ENCODE measurements around the gene ADARB1.

The ADARB1 gene

DNA sequence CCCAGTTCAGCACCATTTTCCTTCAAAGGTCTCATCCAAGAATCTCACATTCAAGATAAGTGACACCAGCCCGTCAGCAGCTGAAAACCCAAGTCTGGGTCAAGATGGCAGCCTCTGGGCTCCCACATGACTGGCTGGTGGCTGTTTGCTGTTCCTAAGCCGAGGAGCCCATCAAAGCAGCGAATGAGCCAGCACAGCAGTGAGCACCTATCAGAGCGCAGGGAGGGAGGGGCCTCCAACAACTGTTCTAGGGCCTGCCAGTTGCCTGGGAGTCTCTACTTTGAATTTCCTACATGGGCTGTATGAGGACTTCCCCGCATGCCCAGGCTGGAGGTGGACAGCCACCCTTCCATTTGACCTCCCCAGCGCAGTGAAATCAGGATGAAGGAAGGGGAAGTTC, 102.7 kb downstream of the ADARB1 start:
- DNase-seq: no peak

DNA sequence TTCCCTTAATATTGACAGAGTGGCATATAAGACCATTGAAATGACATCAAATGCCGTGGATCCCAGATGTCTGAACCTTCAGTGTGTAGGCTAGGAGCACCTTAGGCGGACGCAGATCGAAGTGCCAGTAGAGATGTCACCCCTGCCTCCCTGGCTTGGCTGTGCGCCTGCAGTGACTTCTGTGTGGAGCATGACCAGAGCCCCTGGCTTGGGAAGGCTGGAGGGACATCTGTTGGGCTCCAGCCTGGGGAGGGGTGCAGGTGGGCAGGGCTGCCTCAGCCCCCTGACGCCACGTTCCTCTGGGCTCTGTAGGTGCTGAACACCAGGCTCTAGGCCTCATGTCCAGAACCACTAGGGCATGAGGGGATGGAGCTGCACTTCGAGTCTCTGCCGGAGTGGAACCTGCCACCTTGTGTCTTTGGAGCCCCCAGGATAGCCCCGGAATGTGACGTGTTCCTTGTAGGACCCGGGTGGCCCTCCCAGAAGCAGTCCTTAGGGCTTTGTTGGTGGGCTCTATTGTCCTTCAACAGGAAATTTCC, 103.8 kb downstream of the ADARB1 start:
- DNase-seq: no peak

DNA sequence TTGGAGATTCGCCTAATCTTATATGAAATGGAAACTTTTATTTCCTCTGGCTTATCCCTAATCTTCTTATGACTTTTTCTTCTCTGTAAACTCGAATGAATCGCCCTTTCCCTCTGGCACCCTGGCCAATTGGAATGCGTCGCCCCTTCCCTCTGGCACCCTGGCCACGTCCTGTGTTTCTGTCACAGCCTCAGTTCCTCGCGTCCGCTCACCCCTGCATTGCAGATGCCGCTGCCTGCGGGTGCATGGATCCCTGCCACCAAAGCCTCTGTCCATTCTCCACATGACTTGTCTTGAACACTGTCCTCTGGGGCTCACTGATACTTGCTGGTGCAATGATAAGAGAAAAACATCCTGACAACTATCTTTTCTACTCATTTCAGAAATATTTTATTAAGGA, 104.6 kb downstream of the ADARB1 start:
- DNase-seq: no peak

DNA sequence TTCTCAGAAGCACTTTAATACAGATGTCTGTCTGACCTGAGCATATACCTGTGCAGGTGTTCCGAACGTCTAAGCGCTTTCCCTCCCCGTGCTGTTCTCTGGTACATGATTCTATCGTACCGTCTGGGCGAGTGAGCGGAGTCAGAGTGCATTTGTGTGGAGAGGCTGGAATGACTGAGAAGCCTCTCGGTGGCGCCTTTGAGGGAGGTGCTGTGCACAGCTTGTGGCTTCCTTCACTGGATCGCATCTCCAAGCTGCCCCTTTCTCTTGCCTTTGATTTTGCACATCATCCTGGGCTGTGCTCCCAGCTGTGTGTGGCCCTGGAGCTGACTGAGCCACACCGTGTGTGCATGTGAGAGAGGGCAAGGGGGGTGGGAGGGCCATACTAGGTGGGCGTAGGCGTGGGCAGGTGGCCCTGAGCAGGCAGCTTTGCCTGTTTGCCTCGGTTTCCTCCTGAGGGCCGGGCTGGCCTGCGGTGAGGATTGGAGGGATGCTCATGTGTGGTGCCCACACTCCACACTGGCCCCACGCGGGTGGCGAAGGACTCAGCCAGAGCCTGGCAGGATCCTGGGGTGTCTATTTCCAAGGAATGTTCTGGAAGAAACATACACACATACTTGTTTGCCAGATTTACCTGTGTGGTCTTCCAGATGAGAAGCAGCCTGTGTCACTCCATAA, 105.3 kb downstream of the ADARB1 start:
- DNase-seq: no peak

DNA sequence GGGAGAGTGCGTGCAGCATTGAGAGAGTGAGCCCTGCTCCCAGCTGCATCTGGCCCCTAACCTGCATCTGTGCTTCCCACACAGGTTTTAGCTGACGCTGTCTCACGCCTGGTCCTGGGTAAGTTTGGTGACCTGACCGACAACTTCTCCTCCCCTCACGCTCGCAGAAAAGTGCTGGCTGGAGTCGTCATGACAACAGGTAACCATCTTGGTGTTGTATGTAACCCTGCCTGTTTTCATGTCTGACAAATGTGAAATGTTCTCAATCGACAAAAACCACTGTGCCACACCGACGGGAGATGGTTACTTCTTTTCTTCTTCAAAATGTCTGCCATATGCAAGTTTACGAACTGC, 105.8 kb downstream of the ADARB1 start:
- DNase-seq: no peak

DNA sequence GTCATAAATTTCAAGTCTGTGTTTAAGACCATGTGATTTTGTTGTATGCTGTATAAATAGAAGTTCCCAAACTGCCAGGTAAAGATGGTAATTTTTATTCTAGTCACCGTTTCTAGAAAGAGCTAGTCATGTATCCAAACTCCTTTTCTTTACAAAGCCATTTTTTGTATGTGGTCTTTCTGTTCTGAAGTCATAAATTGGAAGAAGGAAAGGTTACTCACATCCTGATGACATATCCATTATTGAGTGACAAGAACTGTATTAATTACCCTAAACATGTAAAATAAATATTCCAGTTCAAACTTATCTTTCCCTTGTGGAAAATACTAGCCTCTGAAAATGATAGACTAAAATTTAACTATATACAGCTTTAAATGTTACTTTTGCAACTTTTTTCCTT, 108.6 kb downstream of the ADARB1 start:
- DNase-seq: no peak

DNA sequence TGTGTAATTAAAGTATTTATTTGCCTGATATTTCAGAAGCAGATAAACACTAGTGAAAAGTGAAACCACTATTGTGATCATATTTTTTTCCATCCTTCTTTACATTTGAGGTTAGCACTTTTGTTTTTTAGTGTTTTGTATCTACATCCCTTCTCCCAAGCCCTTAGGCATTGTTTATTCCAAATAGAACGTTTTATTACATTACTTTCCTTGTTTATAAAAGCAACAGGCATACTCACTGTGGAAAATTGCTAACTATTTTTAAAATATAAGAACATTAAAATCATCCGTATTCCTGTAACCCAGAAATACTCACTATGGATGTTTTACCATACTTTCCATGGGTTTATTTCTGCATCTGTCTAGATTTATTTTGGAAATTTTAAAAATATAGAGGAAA, 109.5 kb downstream of the ADARB1 start:
- no peak for DNase-seq

DNA sequence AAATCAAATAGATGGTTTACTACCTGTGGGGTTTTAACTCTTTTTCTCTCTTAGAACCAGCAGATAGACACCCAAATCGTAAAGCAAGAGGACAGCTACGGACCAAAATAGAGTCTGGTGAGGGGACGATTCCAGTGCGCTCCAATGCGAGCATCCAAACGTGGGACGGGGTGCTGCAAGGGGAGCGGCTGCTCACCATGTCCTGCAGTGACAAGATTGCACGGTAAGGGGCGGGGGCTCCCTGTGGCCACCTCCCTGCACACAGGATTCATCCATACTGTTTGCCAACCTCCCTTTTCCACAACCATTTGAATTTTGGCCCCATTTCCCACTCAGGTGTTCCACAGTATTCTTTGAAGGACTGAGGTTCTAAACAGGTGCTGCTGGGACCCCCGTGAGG, 110.5 kb downstream of the ADARB1 start:
- DNase-seq: no peak

DNA sequence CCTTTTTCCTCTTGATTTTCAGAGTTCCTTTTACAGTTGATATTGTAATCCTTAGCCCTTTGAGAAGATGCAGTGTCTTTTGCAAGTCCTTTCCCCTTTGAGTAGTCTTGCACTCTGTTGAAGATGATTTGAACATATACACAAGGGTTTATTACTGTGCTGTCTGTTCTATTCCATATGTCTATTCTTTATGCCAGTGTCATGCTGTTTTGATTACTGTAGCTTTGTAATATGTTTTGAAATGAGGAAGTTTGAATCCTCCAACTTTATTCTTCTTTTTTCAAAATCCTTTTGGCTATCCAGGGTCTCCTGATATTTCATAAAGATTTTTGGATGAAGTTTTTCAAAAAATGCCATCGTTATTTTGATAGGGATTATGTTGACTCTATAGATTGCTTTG, 112.3 kb downstream of the ADARB1 start:
- no peak for DNase-seq

DNA sequence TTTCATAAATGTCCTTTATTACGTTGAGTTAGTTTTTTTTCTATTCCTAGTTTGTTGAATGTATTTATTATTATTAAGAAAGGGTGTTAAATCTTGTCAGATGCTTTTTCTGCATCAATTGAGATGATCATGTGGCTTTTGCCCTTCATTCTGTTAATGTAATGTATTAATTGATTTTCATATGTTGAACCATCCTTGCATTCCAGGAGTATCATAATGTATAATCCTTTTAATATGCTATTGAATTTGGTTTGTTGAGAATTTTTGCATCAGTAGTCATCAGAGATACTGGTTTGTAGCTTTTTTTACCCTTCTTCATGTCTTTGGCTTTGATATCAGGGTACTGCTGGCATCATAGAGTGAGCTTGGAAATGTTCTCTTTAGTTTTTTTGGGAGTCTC, 113.3 kb downstream of the ADARB1 start:
- no peak for DNase-seq

DNA sequence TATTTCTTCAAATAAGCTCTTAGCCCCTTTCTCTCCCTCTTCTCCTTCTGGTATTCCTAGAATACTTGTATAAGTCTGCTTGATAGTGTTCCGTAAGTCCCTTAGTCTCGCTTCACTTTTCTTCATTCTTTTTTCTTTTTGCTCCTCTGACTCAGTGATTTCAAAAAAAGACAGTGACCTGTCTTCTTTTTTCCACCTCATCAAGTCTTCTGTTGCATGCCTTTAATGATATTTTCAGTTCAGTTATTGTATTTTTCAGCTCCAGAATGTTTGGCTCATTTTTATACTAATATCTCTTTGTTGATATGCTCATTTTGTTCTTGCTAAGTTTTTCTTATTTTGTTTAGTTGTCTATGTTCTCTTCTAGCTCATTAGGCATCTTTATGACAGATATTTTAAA, 115.6 kb downstream of the ADARB1 start:
- no peak for DNase-seq

DNA sequence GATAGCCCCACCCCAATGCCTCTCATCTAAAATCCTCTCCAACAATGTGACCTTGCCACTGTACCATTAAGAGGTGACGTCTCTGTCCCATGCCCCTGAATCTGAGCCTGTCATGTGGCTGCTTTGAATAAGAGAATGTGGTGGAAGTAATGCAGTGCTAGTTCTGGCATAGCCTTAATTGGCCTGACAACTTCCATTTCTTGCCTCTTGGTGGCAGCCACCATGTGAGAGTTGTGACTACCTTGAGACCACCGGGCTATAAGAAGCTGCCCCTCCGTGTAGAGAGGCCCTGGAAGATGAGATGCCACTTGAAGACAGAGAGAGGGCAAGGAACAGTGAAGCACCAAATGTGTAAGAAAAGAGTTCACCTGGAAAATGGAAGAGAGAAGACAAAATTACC, 118.0 kb downstream of the ADARB1 start:
- DNase-seq: no peak

DNA sequence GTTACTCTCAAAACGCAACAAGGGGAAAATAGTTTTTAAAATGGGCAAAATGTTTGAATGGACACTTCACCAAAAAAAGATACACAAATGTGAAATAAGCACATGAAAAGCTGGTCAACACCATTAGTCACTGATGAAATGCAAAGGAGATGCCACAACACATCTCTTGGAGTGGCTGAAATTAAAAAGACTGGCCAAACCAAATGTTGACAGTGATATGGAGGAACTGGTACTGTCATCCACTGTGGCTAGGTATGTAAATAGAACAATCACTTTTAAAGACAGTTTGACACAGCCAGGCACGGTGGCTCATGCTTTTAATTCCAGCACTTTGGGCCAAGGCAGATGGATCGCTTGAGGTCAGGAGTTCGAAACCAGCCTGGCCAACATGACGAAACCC, 122.2 kb downstream of the ADARB1 start:
- no peak for DNase-seq

DNA sequence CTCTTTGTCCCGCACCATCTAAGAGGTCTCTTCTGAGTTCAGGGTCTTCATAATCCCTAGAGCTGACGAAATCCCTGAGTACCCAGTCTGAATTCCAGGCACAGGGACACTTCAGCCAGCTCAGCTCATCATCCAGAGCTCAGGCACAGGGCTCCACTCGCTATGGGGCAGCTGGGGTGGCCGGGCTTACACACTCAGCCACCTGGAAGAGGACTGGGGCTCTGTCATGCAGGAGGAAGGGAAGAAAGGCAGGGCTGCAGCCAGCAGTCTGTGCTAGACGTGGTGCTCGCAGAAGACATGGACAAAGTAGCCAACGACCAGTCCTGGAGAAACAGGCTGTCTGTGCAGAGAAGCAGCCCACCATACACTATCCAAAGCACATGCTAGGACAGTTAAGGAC, 124.8 kb downstream of the ADARB1 start:
- DNase-seq: no peak

DNA sequence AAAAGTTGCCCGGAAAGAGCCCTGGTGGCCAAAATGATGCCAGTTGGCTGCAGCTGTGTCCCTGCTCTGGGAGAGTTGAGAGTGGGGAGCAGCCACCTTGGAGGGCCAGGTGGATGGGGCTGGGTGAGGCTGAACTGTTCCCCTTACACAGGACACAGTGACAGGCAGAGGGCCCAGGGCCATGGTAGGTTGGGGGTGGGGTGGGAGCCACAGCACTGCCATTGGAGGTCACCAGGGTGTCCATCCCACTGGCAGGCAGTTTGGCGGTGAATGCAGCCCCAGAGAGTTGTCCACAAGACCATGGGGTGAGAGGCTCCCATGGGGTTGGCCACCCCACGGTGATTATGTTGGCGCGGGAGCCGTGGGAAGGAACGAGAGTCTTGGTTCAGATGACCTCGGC, 125.7 kb downstream of the ADARB1 start:
- DNase-seq: no peak

DNA sequence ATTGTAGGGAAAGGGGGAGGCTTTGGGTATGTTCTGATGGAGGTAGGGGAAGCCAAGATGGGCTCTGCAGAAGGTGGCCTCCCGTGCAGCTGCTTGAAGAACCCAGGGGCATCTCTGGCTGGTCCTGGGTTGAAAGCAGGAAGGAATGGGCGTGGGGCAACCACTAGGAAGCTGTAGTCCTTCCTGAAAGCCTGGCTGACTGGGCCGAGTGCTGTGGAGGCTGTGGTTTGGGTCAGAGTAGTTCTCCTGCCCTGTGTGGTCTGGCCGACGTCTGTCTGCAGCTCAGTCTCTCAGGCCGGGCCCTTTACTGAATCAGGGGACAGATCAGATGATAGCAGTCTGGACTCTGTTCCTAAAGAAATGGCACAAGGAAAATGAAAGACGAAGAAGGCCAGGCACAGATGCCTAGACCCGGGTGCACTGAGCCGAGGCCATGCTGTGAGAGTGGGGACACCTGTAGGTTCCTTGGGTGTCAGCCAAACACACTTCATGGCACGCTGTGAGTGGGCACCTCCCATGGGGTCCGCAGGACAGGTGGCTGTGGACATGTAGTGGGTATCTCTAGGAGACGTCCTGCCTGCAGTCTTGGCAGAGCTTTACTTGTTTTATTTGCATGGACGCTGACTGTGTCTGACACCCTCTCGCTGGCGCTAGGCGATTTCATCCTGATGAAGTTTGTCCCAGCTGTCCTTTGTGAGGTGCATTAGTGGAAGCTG, 126.4 kb downstream of the ADARB1 start:
- no peak for DNase-seq

DNA sequence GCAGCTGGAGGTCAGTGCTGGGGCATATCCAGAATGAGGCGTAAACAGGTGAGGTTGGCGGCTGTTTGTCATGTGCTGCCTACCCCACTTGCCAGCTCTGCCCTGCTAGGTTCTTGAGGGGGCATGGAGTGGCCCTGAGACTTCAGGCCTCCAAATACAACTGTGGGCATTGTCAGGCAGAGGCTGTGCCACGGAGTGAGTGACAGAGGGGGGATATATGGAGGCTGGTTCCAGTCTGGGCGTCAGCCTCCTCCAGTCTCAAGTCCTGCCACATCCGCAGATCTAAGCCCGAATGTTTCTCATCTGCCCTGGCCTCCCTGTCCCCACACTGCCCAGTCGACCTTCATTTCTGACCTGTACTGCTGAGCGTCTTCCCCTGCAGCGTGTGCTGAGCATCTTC, 128.0 kb downstream of the ADARB1 start:
- no peak for DNase-seq

DNA sequence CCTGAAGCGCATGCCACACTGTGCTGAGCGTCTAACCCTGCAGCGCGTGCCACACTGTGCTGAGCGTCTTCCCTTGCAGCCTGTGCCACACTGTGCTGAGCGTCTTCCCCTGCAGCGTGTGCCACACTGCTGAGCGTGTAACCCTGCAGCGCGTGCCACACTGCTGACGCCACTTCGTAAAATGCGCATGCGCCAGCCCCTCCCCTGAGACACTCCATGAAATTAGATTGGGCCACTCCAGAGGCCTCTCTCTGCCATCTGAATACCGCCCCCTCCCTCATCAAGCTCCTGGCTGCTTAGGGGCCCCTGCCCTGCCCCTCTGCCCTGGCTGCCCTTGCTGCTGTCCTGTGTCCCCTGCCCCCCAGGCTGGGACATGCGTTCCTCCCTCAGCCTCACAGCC, 128.5 kb downstream of the ADARB1 start:
- DNase-seq: no peak

DNA sequence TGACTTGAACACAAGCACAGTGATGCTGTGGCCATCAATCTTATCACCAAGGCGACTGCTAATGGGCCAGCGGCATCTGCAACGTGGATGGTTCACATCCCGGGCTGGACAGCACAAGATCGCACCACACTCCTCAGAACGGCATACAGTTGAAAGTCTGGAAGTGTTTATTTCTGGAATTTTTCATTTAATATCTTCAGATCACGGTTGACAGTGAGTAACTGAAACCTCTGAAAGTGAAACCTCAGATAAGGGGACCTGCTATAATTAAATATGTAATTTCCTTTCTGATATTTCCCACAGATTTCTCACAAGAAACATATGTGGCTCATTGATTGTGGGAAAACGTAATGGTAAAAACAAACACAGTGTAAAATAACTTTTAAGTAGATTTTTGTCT, 129.6 kb downstream of the ADARB1 start:
- DNase-seq: no peak

DNA sequence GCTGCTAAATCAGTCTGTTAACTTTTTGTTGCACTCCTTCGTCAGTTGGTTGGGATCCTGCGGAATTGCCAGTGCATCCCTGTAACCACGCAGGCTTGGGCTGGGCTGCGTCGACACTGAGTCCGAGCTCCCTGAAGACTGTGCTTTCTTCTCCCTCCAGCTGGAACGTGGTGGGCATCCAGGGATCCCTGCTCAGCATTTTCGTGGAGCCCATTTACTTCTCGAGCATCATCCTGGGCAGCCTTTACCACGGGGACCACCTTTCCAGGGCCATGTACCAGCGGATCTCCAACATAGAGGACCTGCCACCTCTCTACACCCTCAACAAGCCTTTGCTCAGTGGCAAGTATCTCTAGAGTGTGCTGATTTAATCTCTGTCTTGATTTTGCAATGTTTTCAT, 130.0 kb downstream of the ADARB1 start:
- DNase-seq: no peak

DNA sequence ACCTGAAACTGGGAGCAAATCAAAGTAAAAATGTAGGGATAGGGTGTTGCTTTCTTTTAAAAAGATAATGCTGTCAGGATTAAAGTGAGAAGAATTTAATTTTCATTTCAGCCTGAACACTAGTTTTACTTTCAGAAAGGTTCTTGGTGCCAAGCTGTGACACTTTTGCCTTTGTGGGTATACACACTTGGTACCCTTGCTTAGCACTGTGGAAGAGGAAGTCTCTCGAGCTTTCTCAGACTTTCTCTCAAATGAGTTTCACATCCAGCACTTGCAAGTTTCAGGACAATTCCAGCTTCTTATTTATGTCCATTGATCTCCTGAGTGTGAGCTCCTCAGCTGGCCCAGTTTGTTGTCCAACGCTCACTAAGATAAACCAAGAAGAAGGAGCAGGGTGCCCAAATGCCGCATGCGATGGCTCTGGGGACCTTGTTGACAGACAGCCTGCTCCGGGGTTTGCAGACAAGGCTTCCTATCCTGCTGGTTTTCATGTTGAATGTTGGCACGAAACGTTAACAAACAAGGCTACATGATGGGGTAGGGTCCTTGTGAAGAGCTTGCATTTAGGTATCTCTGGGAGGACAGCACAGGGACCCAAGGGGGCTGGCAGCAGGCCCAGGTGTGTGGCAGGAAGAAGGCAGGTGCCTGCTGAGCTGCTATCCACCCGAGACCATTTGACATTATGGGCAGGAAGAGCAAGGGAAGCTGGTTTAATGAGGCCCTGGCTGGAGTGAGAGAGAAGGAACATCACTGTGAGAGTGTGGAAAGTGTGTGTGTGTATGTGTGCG, 133.7 kb downstream of the ADARB1 start:
- DNase-seq: no peak

DNA sequence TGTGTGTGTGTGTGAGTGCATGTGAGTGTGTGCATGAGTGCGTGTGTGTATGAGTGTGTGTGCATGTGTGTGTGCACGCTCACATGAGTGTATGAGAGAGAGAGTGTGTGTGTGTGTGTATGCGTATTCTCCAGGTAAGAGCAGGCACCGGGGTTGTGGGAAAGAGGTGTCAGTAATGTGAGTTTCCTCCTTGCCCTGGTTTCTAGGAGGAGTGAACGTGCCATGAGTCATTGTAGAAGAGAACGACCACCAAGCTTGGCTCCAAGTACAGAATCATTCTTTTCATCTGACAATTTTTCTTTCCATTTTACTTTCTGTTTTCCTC, 134.2 kb downstream of the ADARB1 start:
- no peak for DNase-seq

DNA sequence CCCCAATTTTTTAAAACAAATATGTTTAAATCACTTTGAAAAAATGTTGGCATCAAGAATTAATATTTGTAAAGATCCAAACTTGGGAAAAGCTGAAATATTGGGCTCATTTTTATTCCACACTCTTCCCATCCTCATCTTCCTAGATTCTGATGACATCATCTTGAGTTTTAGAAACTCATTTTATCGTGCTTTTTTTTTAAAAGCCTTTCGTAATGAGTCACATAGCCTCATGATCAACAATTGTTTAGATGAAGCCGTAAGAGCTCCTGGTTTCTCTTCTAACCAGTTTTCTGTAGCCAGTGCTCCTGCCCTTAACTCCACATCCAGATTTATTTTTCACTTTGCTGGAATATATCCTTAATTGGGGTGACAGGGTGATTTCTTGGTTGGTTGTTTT, 134.7 kb downstream of the ADARB1 start:
- DNase-seq: no peak

DNA sequence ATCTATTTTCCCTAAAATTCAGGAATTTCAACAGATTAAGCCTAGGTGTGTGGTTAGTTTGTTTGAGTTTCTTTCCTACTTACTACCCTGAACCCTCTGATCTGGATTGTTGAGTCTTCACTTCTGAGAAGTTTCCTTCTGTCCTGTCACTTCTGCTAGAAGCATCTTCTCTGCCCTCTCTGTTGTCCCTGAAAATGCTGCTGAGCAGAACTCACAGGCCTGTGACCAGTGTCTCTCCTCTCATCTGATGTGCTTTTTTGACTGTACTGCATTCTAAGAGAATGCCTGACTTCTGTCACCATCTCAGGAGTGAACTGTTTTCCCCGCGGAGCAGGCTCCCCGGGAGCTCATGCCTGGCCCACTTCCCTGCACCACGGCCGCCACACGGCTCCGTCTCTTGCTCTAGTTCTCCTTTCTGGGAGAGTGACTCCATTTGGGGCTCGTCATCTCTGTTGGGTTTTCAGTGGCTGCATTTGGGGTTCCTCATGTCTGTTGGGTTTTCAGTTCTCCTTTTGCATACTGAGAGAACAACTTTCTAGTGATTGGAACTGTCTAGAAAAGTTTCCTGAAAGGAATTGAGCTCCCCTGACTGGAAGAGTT, 135.4 kb downstream of the ADARB1 start:
- no peak for DNase-seq
